HepG2 (cell line): ENCODE measurements around the gene DIABLO.

Source experiments
- ATF3 ChIP-seq: sonication (generic); formaldehyde crosslinking; IDR thresholded peaks from 2 replicates; pipeline ENCODE4 v1.4.0; 2020; ENCODE audit warnings: missing genetic modification reagents
- TF ChIP-seq, protein P1 (sequence below): sonication (generic); formaldehyde crosslinking; IDR thresholded peaks from 2 replicates; pipeline ENCODE4 v1.4.0; 2020; ENCODE audit warnings: mild to moderate bottlenecking, missing genetic modification reagents

DNA sequence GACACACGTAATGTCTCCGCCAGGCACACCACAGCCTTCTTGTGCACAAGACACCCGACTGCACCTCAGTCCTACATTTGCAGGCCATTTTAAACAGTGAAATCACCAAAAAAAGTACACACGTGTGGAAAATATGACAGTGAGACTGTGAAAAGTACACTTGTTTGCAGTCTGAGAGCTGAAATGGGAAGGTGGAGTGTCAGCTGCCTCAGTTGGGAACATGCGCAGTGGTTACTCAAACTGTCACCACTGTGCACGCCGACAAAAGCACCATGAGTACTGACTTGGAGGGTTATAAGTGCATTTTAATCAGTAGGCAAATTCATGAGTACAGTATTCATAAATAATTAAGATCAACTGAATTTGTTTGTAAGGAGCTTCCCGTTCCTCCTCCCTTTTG is 24.7 kb upstream of the DIABLO start:
- no peak for TF ChIP-seq ATF3 (CRISPR knock-in tag)
- TF ChIP-seq, protein P1, sequence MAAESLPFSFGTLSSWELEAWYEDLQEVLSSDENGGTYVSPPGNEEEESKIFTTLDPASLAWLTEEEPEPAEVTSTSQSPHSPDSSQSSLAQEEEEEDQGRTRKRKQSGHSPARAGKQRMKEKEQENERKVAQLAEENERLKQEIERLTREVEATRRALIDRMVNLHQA (CRISPR knock-in tag) = no peak
